WERI-Rb-1 (cell line): ENCODE measurements around the gene CROCC.
"Not testable (repeated sequence)": the region's sequence is repeated elsewhere in the genome, so short reads cannot be mapped to it uniquely, and the experiment has no call there.

Experiments used
- DNase-seq: peaks from one replicate; pipeline ENCODE4 v3.0.0-alpha.2; 2020
- H3K27ac ChIP-seq: fragments of 250-450 bp; sonication (Bioruptor Pico); 2 replicates; pipeline ENCODE4 v1.5.1; 2020; ENCODE audit warnings: mild to moderate bottlenecking, moderate library complexity
- H3K27me3 ChIP-seq: fragments of 250-450 bp; sonication (Bioruptor Pico); 2 replicates; pipeline ENCODE4 v1.5.1; 2021; ENCODE audit warnings: mild to moderate bottlenecking, low read depth, moderate library complexity; ENCODE audit not compliant: insufficient read depth, severe bottlenecking
- H3K36me3 ChIP-seq: fragments of 250-450 bp; sonication (Bioruptor Pico); 2 replicates; pipeline ENCODE4 v1.5.1; 2020; ENCODE audit warnings: mild to moderate bottlenecking, moderate library complexity
- H3K4me3 ChIP-seq: 2 replicates; pipeline ENCODE4 v1.5.1; 2011; ENCODE audit warnings: low read depth, mild to moderate bottlenecking, control low read depth, low read length
- H3K9me3 ChIP-seq: fragments of 250-450 bp; sonication (Bioruptor Pico); 2 replicates; pipeline ENCODE4 v1.5.1; 2021; ENCODE audit warnings: mild to moderate bottlenecking, moderate library complexity; ENCODE audit not compliant: severe bottlenecking
- CTCF ChIP-seq: IDR thresholded peaks from 2 replicates; pipeline ENCODE4 v1.5.1; 2011; ENCODE audit warnings: low read depth, mild to moderate bottlenecking, control low read depth, inconsistent platforms, low read length

The CROCC gene

GRCh38 chr1:16961297-16962133, 39.8 kb downstream of the CROCC start:
- no peak for DNase-seq
- no peak overlapping the region for H3K4me3 ChIP-seq
- no peak overlapping the region for H3K27ac ChIP-seq
- H3K27me3 ChIP-seq, result no peaks in the 10 kb centered on the region
- peaks cover 53% of the 10 kb centered on the region for H3K36me3 ChIP-seq
- no peaks in the 10 kb centered on the region for H3K9me3 ChIP-seq
- no peak for TF ChIP-seq CTCF

GRCh38 chr1:16964169-16964568, 42.4 kb downstream of the CROCC start:
- H3K27ac ChIP-seq, H3K9me3 ChIP-seq, DNase-seq, H3K27me3 ChIP-seq, H3K4me3 ChIP-seq: not testable (repeated sequence)
- peaks cover 53% of the 10 kb centered on the region for H3K36me3 ChIP-seq

- no peak for TF ChIP-seq CTCF
- H3K4me3 ChIP-seq, result no peak overlapping the region
- no peak for DNase-seq
- peaks cover 57% of the 10 kb centered on the region for H3K36me3 ChIP-seq
- no peak overlapping the region for H3K27ac ChIP-seq
- no peaks in the 10 kb centered on the region for H3K9me3 ChIP-seq
- no peaks in the 10 kb centered on the region for H3K27me3 ChIP-seq
These were observed 43.8 kb downstream of the CROCC start for GRCh38 chr1:16965486-16966067.

GRCh38 chr1:16966282-16966681, 44.6 kb downstream of the CROCC start:
- DNase-seq, result no peak
- H3K4me3 ChIP-seq, result no peak overlapping the region
- no peaks in the 10 kb centered on the region for H3K9me3 ChIP-seq
- peaks cover 62% of the 10 kb centered on the region for H3K36me3 ChIP-seq
- no peak for TF ChIP-seq CTCF
- H3K27me3 ChIP-seq, result no peaks in the 10 kb centered on the region
- no peak overlapping the region for H3K27ac ChIP-seq

GRCh38 chr1:16967095-16967575, 45.4 kb downstream of the CROCC start:
- Histone ChIP-seq H3K27me3 (no peaks in the 10 kb centered on the region), H3K9me3 (no peaks in the 10 kb centered on the region), H3K36me3 (peaks cover 57% of the 10 kb centered on the region), H3K4me3 (no peak overlapping the region), H3K27ac (no peak overlapping the region)
- no peak for DNase-seq
- no peak for TF ChIP-seq CTCF

GRCh38 chr1:16967962-16968361, 46.2 kb downstream of the CROCC start:
- H3K27ac ChIP-seq, result no peak overlapping the region
- no peak for TF ChIP-seq CTCF
- H3K4me3 ChIP-seq, result no peak overlapping the region
- DNase-seq, result no peak
- peaks cover 57% of the 10 kb centered on the region for H3K36me3 ChIP-seq
- no peaks in the 10 kb centered on the region for H3K9me3 ChIP-seq
- H3K27me3 ChIP-seq, result no peaks in the 10 kb centered on the region
